Adrenal gland (tissue), 12 donors: ENCODE data around the gene CD34. TPM values are rescaled to one million over a fixed set of nuclear protein-coding genes. Genes with fewer than 3 reads are reported as not detected.

Experiments used
- DNase-seq, 7 donors: peaks; one replicate each; pipeline ENCODE4 v3.0.0-alpha.2; 2019 to 2020
- H3K27ac ChIP-seq, 5 donors: fragments of 200-600 bp; sonication (generic) in 4 of 5; 1 replicate in 3 of 5; 2 replicates in 2 of 5; pipeline versions ENCODE4 v1.5.1 to v1.8.0; 2016 to 2020; ENCODE audit warnings: mild to moderate bottlenecking in 1 of 5
- H3K27me3 ChIP-seq: fragments of 200-600 bp; 2 replicates; pipeline ENCODE4 v1.8.0; 2021
- H3K36me3 ChIP-seq, 2 donors: fragments of 200-600 bp; replicated peaks in 1 of 2; 1 replicate in 1 of 2; 2 replicates in 1 of 2; pipeline versions ENCODE4 v1.5.1 to v1.8.0; 2018 to 2022
- H3K4me1 ChIP-seq, 2 donors: fragments of 200-600 bp; replicated peaks in 1 of 2; 1 replicate in 1 of 2; 2 replicates in 1 of 2; pipeline versions ENCODE4 v1.5.1 to v1.8.0; 2018 to 2021
- H3K4me3 ChIP-seq, 4 donors: fragments of 200-600 bp; sonication (generic) in 3 of 4; one replicate each; pipeline ENCODE4 v1.5.1; 2016 to 2018
- H3K9me3 ChIP-seq, 3 donors: fragments of 200-600 bp; sonication (generic) in 1 of 3; replicated peaks in 1 of 3; 1 replicate in 2 of 3; 2 replicates in 1 of 3; pipeline versions ENCODE4 v1.5.1 to v1.8.0; 2016 to 2021
- CTCF ChIP-seq, 6 experiments: fragments of 450-650 bp in 4 of 6; fragments of 200-600 bp in 2 of 6; sonication (generic) in 1 of 6; IDR thresholded peaks; 1 replicate in 5 of 6; 2 replicates in 1 of 6; pipeline versions ENCODE4 v1.5.1 to v1.8.0; 2016 to 2021; ENCODE audit warnings: antibody characterized with exemption in 6 of 6, mild to moderate bottlenecking in 2 of 6, moderate library complexity in 1 of 6
- POLR2A ChIP-seq, 2 donors: fragments of 450-650 bp; IDR thresholded peaks; one replicate each; pipeline ENCODE4 v1.6.1; 2017; ENCODE audit warnings: antibody characterized with exemption in 2 of 2, mild to moderate bottlenecking in 2 of 2, moderate library complexity in 1 of 2
- WGBS, 4 donors: extraction: QIAGEN DNeasy Blood & Tissue Kit in 2 of 4; methylation state at CpG; one replicate each; pipeline versions ENCODE4 v1.1.5 to v1.1.7; 2013 to 2017; 5-methylcytosine and 5-hydroxymethylcytosine counted together
- intact Hi-C, 2 donors: fragments of 100-400 bp; cut with DNase I; formaldehyde crosslinking; loops; one replicate each; pipeline versions ENCODE4 v1.14.1 to v1.15.0; 2022 to 2023
- polyA plus RNA-seq, 3 donors: library from polyadenylated mRNA; stranded (reverse); fragments of 200-250 nt in 2 of 3; fragments of 350-450 nt in 1 of 3; fragmentation: Illumina TruSeq in 1 of 3; extraction: RNeasy Lipid Tissue Mini Kit (QIAGEN cat#74804) in 1 of 3; gene quantifications; one replicate each; pipeline ENCODE4 v1.2.3, GENCODE V29; 2013 to 2014
- total RNA-seq, 9 donors: library from RNA; depleted of rRNA in 4 of 9; stranded (reverse); fragments of >200 nt in 4 of 9; fragments of 120-200 nt in 1 of 9; fragmentation: NEBNext Ultra II Directional in 1 of 9; extraction: Animal tissue kit (Norgen Biotek cat#: 25700) in 1 of 9; gene quantifications; one replicate each; pipeline versions ENCODE4 v1.1.0 to v1.2.4, GENCODE V29; 2013 to 2023
- donor health status: healthy with polysubstance abuse.
- donor health status: Bipolar disorder and iron deficiency.
- donor health status: DM: yes; HTN: yes; CAD: no.
- donor health status: DM: no; HTN: no; CAD: no.
- donor health status: DM: no; HTN: no; CAD: no.
- donor health status: DM: yes; HTN: yes; CAD: no.

The CD34 gene
- total and polyA plus RNA-seq, 12 donors: 9.0 to 48.6 (median 28.1) TPM

- H3K27ac ChIP-seq: peak overlapping the region in 2 of 5 donors; percentile 1 to 22
- WGBS, 4 donors: 51 to 58% (median 55%) methylated on average over 3 of the region's 3 CpGs
- no peak overlapping the region for H3K4me3 ChIP-seq
- TF ChIP-seq CTCF (IDR thresholded peaks at IDR 0.05) (no peak), POLR2A (IDR thresholded peaks at IDR 0.05) (no peak)
- H3K36me3 ChIP-seq: no peaks in the 10 kb centered on the region
- intact Hi-C loops: no loop called here
- H3K27me3 ChIP-seq: no peaks in the 10 kb centered on the region
- peak in 1 of 7 donors; percentile 31 for DNase-seq
- no peaks in the 10 kb centered on the region for H3K9me3 ChIP-seq
- peaks cover 0 to 6% of the 10 kb centered on the region in 2 donors for H3K4me1 ChIP-seq
Observed at GRCh38 chr1:207898836-207899235, 12.1 kb downstream of the CD34 start.

DNA sequence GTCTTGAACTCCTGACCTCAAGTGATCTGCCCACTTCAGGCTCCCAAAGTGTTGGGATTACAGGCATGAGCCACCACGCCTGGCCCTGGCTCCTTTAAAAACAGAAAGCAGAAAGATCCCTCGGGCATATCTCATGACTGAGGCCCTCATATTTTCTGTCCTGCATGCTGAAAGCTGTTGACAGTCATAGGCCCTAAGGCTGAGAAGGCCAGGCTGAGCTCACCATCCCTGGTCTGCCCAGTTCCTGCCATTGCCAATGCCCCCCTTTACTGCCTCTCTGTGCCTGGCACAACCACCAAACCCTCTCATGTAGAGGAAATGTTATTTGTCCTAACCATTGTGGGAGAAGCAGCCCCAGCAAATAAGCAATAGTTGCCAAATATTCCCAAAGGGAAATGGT is 12.7 kb downstream of the CD34 start:
- H3K9me3 ChIP-seq: no peaks in the 10 kb centered on the region
- H3K4me1 ChIP-seq: peaks cover 0 to 6% of the 10 kb centered on the region in 2 donors
- TF ChIP-seq CTCF (IDR thresholded peaks at IDR 0.05): no peak
- no peak for TF ChIP-seq POLR2A (IDR thresholded peaks at IDR 0.05)
- H3K36me3 ChIP-seq: no peaks in the 10 kb centered on the region
- no peaks in the 10 kb centered on the region for H3K27me3 ChIP-seq
- WGBS, 4 donors: 73 to 86% (median 78%) methylated on average over 1 to 2 of the region's 2 CpGs
- no peak overlapping the region for H3K4me3 ChIP-seq
- peak overlapping the region in 1 of 5 donors; percentile 1 for H3K27ac ChIP-seq
- intact Hi-C loops: no loop called here
- peak in 1 of 7 donors; percentile 68 for DNase-seq

GRCh38 chr1:207897188-207897587 is 13.7 kb downstream of the CD34 start:
- intact Hi-C loops: no loop called here
- Histone ChIP-seq H3K4me3 (no peak overlapping the region), H3K9me3 (no peaks in the 10 kb centered on the region), H3K36me3 (no peaks in the 10 kb centered on the region), H3K27me3 (no peaks in the 10 kb centered on the region), H3K4me1 (peaks cover 0 to 6% of the 10 kb centered on the region in 2 donors), H3K27ac (peak overlapping the region in 2 of 5 donors; percentile 31 to 36)
- TF ChIP-seq CTCF (IDR thresholded peaks at IDR 0.05) (peak in 5 of 6 experiments; percentile 4 to 54 (median 41)), POLR2A (IDR thresholded peaks at IDR 0.05) (no peak)
- WGBS, 4 donors: 12 to 41% (median 16%) methylated on average over 2 of the region's 2 CpGs
- peak in 1 of 7 donors; percentile 48 for DNase-seq

DNA sequence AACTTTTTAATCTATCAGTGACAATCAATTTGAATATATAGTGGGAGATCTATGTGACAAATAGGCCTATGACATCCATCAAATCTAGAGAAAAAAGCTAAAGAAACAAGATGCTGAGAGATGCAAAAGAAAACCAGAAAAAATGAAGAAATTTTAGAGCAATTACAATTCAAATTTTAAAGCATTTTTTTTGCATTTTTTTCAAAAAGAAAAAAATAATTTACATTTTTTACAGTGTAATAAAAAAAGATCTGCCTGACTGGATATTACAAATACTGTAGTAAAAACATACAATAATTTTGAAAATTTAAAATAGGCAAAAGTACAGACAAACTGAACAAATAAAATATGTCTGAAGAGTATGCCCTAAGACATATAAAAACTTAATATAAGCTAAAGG is 14.4 kb downstream of the CD34 start:
- peaks cover 0 to 11% of the 10 kb centered on the region in 2 donors for H3K4me1 ChIP-seq
- H3K36me3 ChIP-seq: no peaks in the 10 kb centered on the region
- no peak overlapping the region for H3K27ac ChIP-seq
- TF ChIP-seq CTCF (IDR thresholded peaks at IDR 0.05): no peak
- no peak for TF ChIP-seq POLR2A (IDR thresholded peaks at IDR 0.05)
- no peaks in the 10 kb centered on the region for H3K27me3 ChIP-seq
- H3K4me3 ChIP-seq: no peak overlapping the region
- no peaks in the 10 kb centered on the region for H3K9me3 ChIP-seq
- intact Hi-C loops: no loop called here
- DNase-seq: no peak
